Epidermal melanocyte (primary cell): ENCODE data around the gene AUH.
"Not testable (repeated sequence)": the region's sequence is repeated elsewhere in the genome, so short reads cannot be mapped to it uniquely, and the experiment has no call there.

ENCODE experiments used
- DNase-seq: peaks from one replicate; pipeline ENCODE4 v3.0.0; 2011; ENCODE audit warnings: low spot score; ENCODE audit not compliant: insufficient read length

AUH gene

DNA sequence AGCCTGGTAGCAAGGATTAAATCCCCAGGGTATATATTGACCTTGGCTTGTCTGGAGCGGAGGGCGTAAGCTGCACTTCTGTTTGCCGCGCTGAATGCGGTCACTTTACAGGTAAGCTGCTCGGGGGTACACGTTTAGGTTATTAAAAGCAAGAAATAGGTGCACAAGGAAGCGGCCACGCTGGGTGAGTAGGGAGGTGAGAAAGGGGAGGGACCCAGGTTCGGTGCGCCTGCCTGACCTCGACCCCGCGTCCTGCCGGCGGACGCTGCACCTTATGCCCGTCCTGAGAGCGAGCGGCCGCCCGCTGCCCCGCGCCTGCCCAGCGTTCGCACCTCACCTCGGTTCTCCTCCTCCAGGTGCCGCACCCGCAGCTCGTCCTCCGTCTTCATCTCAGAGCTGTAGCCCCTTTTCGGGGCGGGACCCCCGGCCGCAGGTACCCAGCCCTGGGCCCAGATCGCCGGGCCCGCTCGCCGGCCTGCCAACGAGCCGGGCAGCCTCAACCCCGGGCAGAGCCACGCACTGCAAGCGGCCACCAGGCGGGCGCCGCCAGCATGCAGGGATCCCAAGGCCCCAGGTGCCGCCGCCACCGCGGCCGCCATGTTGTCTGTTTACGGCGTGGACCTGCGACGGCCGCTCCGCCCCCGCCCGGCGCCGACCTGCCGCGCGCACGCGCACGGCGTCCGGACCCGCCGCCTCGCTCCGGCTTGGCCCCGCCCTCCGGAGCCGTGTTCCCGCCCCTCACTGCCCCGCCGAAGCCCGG, at the start of gene AUH:
Gene AUH (minus strand): TSS at position 628 of the 760 bp plus-strand sequence. CDS start 29 bp downstream, at position 599.
- peak; percentile 72 for DNase-seq

DNA sequence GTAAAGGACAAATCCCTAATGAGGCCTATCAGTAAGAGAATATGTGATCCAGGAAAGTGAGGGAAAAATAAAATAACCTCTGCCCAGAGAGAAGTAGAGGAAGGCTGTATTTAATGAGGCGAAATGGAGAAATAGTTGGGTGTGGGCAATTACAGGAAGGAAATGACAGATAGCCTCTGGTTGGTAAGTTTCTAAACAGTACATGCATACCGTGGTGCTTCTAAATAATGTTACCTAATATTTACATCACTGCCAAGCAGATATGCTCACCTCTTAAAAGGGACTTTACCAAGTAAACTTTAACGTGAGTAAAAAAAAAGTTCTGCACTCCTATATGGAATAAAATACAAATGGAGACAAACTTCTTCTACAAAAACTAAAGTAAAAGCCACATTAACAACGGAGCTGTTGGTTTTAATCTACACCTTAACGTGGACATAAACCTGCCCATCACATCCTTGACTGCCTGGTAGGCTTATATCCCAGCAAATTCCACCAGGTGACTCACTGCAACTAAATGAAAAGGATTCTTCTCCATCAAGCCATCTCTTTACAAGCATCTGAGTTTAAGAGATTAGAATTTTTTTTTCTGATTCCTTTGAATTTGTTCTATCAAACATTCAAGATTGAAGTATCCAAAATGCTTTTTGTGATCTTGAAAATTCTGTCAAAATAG, 49.5 kb upstream of the AUH start:
- DNase-seq: no peak

- no peak for DNase-seq
Measured at GRCh38 chr9:91410161-91410560, 48.4 kb upstream of the AUH start.

DNA sequence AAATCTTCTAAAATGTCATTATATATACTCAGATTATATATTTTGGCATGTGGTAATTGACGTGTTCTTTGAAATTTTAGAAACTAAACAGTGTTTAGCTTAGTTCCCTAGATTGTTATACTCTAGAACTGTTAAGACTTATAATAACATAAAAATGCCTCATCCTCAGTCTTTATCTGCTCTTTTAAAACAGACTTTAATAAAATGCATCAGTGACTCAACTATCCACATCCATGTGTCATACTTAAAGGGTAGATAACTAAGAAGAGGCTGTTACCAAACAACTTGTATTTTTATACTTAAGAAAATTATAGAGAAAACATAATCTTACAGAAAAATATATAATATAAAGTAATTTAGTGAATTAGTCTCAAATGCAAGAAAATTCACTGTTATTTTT, 46.8 kb upstream of the AUH start:
- no peak for DNase-seq

DNA sequence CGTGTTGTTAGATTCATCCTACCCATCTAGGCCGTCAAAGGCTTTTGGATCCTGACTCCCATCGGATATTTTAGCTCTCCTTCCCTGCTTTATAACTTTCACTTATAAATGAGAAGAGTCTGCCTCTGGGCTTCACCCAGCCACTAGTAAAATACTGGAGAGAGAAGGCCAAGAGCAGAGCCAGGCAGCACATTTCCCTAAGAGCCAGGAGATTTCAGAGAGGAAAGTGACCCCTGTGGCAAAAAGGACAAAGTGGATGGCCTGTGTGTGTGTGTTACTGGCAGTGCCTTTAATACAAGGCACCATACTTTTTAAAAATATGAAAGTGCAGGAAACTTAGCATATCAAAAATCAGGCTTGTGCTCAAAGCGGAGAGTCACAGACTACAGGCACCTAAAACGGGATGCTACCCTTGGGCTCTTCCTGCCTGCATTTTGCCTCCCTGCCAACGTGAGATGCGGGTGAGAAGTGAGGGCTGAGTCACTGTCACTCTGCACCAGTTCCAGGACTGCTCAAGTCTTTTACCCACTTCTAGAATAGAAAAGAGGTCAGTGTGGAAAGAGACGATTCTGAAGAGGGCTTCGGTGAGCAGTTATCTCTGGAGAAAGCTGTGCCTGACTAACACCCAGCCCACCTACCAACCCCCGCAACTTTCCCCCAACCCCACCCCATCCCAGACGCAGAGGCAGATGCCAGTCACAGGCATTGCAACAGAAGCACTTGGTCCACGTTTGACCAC, 46.0 kb upstream of the AUH start:
- no peak for DNase-seq

- no peak for DNase-seq
Measured at GRCh38 chr9:91405343-91406077, 43.8 kb upstream of the AUH start.

DNA sequence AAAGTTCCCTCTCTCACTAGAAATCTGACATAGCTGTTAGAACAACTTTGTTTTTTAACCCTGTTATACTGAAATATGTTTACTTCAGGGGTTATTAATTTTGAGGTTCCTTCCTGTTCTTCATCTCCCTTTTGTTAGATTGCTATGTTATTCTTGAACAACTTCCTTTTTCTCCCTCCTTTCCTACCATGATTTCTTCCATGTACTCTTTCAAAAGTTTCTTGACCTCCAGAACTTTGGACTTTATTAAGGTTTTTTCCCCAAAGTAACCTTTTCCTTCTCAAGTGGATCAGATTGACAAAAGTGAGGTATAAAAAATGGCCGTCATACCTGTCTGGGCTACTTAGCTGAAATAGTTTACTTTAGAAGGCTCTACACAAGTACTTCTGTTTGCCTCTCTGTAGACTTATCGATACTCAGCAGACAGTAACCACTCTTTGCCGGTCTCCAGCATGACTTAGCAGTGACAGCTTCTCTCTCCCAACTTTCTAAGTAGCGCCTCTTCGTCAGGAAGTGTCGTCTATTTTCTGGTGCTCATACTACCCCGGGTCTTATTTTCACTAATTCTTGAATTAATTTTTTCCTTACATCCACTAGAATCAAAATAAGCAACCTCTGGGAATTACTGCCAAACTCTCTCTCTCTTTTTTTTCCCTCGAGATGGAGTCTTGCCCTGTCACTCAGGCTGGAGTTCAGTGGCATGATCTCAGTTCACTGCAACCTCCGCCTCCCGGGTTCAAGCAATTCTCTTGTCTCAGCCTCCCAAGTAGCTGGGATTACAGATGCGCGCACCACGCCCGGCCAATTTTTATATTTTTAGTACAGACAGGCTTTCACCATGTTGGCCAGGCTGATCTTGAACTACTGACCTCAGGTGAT, 42.2 kb upstream of the AUH start:
- DNase-seq: no peak

DNA sequence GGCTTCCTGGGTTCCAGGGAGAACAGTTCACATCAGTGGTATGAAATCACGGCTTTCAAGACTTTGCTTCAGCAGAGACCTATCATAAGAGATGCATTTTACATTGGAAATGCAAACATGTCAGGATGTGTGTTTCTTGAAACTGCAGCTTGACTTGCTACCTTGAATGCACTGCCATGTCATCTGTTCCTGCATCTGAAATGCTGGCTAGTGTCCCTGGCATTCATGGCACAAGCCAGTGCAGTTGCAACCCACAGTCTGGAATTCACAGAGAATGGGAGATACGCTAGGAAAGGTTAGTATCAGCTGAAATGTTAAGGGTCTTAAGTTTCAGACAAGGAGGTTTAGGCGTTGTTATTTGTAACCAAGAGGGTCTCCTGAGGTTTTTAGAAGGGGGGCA, 37.2 kb upstream of the AUH start:
- no peak for DNase-seq

DNA sequence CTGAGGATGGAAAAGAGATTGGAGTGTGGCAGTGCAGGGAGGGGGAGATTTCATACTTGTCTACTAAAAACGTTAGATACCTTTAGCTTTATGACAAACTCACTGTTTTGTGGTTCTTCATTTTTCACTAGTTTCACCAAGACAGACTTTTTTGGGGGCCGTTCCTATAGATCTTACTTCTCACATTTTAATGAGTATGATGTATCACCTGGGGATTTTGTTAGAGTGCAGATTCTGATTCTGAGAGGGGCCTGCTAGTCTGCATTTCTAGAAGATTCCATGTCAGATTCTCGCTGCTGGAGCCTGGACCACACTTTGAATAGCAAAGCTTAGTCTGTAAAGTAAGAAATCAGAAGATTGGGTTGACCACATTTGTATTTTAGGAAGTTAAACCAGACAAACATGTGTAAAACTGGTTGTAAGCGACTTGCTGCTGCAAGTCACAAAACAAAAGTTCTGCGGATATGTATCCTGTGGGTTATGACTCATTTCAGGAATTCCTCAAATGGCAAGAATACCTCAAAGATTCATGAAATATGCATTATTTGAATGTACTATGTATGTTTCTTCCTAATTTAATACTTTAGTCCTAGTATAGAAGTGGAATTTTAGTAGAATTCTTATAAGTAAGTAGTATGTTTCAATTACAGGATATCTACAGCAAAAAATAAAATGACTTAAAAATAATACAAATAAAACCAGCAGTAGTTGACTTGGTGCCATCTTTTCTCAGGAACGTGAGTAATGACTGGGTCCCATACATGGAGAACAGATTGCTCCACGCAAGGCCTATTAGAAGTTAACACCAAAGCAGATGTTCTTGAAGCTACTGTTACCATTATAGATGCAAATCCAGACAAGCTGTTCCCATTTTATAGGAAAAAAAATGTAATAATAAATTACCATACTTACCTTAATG, 34.1 kb upstream of the AUH start:
- DNase-seq: no peak

- no peak for DNase-seq
Measured at GRCh38 chr9:91395106-91395552, 33.4 kb upstream of the AUH start.

DNA sequence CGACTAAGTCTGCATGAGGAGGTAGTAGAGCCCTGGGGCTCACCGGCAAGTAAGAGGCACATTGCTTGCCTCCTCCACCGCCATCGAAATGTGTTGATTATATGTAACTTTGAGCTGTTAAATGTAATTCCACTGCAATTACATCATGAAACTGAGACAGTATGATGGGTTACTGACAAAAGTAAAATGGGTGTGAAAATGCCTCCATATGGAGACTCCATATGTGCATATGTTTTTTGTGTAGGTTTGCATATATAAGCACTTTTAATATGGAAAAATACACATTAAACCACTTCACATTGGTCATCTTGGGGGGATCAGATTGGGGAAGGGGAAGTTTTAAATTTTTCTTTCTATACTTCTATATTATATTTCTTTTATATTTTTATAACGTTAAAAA, 32.1 kb upstream of the AUH start:
- no peak for DNase-seq

DNA sequence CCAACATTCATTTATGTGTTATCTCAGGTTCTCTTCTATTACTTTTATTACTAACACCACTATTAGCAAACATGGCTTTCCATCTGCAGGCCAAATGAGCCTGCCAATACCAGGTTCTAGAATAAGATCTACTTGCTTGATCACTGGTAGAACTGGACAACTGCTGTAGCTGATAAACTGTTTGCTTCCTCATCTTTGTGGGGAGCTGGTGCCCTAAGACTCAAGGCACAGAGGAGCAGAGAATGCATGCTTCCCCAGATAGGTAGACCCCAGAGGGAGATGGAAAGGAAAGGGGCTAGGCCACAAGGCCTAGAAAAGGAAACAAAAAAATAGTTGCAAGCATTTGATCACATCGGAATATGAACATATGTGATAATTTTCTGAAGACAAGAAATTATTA, 30.7 kb upstream of the AUH start:
- DNase-seq: no peak

DNA sequence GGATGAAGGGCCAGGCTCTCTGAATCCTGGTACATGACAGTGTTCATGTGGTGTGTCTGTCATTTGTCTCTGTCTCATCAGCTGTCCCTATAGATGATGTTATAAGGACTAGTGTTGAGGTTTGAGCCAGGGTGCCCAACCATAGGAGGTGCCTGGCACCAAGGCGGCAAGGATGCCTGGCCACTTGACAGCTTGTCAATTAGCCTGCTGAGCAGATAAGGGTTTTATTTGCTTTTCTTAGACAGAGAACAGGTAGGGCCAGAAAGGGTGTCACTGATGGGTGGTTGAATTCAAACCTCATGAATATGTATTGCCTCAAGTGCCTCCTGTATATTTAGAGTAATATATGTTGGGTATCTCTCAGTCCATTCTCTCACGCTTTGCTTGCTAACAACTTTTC, 30.1 kb upstream of the AUH start:
- DNase-seq: no peak

DNA sequence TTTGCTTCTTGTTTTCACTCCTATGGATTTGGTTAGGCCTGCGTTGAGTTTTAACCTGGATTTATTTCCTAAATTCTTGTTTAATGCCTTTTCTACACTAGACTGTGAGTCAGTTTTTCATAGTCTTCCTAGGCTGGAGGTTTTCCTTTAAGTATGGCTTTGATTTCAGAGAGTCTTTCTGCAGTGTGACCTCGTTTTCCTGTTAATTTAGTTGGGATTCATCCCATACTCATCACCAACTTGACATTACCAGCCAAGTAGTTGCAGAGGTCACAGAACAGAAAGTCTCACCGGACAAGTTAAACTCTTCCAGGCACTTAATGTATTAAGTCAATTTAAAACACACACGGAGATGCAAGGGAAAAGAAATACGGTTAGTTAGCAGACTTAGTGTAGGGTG, 29.7 kb upstream of the AUH start:
- no peak for DNase-seq

- not testable (repeated sequence) for DNase-seq
Measured at GRCh38 chr9:91389686-91390085, 28.0 kb upstream of the AUH start.

DNA sequence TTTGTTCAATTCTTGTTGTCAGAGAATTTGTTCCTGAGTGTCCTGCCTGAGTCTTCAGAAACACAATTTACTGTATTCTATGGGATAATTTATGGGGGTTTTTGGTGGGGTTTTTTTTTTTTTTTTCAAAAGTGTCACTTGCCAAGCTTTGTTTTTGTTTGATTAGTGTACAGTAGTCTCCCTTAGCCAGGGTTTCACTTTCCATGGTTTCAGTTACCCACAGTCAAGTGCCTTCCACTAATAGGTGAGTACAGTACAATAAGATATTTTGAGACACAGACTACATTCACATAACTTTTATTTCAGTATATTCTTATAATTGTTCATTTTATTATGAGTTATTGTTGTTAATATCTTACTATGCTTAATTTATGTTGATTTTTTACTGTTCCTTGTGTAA, 25.0 kb upstream of the AUH start:
- no peak for DNase-seq

- no peak for DNase-seq
Measured at GRCh38 chr9:91384954-91385353, 23.2 kb upstream of the AUH start.

- no peak for DNase-seq
Measured at GRCh38 chr9:91383577-91383976, 21.9 kb upstream of the AUH start.

DNA sequence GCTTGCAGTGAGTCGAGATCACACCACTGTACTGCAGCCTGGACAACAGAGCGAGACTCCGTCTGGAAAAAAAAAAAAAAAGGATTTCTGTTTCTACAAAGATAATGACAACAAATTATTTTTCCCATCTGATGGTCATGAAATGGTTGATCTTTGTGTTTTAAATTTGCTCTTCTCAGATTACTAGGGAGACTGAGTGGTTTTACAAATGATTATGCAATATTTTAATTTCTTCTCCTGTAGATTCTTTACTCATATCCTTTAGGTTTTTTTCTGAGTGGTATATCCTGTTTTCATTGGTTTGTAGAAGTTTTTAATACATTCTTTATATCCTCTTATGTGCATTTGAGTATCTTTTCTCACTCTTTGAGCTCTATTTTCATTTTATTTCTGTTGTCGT, 20.6 kb upstream of the AUH start:
- DNase-seq: no peak

DNA sequence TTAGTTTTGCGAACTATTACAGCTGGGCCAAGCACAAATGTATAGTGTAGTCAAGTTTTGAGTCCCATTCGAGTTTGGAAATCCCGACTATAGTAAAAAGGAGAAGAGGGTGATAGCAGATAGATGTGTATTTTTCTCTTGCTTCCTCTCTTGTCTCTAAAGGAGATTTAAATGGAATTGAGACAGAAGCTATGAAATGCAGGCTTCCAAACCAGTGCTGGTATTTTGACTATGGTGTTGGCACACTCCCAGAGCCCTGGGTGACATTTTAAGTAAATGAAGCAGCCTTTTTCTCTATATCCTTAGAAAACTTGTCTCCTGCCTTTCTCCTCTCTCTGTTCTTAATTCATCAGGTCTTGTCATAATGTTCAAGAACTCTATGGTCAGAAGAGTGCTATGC, 17.7 kb upstream of the AUH start:
- no peak for DNase-seq
